ENCODE data around the gene TPRA1. TPM values are rescaled to one million over a fixed set of nuclear protein-coding genes. Genes with fewer than 3 reads are reported as not detected.

Gene TPRA1
- total RNA-seq = 50.2 and 54.8 TPM in 2 replicates

DNA sequence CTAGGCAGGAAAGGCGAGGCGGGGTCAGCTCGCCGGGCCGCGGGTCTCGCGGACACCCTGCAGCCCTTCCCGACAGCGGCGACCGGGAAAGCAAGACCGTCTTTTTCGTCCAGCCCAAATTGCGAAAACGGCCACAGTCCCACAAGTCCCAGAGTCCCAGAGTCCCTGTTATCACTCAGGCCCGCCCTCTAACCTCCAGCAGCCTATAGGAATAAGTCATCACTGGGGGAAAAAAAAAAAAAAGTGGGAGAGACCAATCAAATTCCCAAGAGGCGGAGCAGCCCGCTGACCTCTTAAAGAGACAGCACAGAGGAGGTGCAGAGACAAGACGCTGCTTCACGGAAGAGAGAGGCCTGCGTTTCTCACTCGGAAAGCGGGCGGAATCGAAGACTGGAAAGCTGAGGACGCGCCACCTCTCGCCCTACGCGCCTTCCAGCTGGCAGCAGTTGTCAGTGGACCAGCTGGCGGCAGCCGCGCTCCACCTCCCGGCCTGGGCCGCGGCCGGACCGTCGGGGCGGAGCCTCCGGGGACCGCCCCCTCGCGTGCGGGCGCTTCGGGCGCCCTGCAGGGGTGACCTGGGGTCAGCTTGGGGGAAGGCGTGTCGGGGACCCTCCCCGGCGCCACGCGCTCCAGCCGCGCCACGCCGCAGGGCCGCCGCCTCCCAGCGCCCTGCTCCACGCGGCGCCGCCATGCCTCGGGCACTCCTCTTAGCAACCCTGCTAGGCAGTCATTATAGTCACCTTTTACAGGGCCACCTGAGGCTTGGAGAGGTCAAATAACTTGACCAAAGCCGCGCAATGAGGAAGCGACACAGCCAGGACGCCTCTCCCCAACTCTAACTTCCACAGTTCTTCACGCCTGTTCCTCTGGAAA is at the start of gene TPRA1:
TSS of gene TPRA1 (minus strand) at position 141 of the 873 bp plus-strand sequence. CDS start 10,587 bp downstream, outside the sequence.

DNA sequence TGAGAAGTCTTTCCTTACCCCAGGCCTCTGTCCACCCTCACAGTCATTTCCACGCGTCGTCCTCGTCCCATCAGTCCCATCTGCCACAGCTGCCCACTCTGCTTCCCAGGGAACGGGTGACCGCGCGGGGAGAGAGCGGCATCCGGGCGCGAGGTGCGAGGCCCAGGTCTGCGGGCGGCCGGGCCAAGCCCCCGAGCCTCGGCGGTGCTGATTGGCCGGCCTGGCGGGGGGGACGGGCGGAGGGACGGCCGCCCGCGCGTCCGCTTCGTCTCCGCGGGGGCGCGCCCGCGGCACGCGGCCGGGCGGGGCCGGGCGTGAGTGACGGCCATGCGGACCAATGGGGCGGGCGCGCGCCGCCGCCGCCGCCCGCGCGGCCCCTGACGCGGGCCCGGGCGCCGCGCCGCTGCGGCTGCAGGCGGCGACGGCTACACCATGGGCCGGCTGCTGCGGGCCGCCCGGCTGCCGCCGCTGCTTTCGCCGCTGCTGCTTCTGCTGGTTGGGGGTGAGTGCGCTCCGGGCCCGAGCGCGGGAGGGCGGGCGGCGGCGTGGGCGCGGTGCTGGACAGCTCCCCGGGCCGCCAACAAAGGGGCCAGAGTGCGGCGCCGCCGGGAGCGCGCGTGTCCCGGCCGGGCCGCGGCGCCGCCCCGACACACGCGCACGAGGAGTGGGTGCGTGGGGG is 38.4 kb upstream of the TPRA1 start, which contains the start of gene PODXL2:
TSS of gene PODXL2 (plus strand) at position 398 of the 679 bp plus-strand sequence. CDS start at position 433, 35 bp downstream.

Other genes with a start within 250 kb of the TPRA1 start
- gene MCM2, start 7.7 kb upstream of the TPRA1 start, total RNA-seq = 64.3 and 68.0 TPM in 2 replicates
- gene PODXL2, start 38.5 kb upstream of the TPRA1 start, total RNA-seq = 0.29 and 0.35 TPM in 2 replicates
- gene ABTB1, start 82.2 kb upstream of the TPRA1 start, total RNA-seq = 7.8 and 8.1 TPM in 2 replicates
- 65.4 and 70.4 TPM in 2 replicates for gene MGLL, start 231.8 kb upstream of the TPRA1 start, total RNA-seq

Data from myometrial cell (primary cell).